ENCODE data around the gene FAM110D. TPM values are rescaled to one million over a fixed set of nuclear protein-coding genes. Genes with fewer than 3 reads are reported as not detected.

FAM110D gene
- polyA plus RNA-seq, 5 donors = 1.2 to 2.0 (median 1.6) TPM

- DNase-seq = peak; percentile 45 to 58
Observed at GRCh38 chr1:26161415-26162219, 2.7 kb downstream of the FAM110D start.

DNA sequence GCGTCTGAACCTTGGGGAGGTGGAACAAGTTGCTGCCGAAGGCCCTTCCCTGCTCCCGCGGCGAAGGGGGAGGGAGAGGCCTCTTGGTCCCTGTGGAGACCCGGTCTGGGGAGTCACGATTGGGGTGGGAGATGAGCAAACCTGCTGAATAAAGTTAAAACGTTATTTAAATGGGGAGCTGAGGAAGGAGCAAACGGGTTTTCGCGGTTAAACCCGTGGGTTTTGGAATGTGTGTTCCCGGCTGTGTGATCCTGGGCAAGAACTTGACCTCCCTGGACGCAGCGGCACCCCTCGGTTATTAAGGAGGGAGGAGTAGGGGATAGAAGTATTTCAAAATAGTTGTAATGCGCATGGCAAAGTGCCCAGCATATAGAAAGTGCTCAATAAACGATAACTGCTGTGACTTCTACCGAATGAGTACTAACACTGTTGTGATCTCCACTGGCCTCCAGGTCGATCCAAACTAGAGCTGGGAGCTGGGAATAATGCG, 3.4 kb downstream of the FAM110D start:
- no peak for DNase-seq

DNA sequence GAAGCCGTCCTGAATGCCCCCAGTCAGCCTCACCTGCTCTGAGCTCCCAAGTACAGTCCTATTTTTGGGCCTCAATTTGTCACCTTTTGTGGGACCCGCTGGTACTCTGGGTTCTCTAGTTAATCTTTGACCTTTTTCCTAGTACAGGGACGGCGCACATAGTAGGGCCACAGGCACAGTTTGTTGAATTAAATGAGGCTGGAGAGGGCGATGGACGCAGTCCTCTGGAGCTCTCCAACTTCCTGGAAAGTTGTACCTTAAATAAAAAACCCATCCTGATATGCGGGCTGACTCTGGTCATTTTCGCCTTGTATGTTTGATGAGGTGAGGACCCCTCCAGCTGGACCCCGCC, 4.8 kb downstream of the FAM110D start:
- no peak for DNase-seq

DNA sequence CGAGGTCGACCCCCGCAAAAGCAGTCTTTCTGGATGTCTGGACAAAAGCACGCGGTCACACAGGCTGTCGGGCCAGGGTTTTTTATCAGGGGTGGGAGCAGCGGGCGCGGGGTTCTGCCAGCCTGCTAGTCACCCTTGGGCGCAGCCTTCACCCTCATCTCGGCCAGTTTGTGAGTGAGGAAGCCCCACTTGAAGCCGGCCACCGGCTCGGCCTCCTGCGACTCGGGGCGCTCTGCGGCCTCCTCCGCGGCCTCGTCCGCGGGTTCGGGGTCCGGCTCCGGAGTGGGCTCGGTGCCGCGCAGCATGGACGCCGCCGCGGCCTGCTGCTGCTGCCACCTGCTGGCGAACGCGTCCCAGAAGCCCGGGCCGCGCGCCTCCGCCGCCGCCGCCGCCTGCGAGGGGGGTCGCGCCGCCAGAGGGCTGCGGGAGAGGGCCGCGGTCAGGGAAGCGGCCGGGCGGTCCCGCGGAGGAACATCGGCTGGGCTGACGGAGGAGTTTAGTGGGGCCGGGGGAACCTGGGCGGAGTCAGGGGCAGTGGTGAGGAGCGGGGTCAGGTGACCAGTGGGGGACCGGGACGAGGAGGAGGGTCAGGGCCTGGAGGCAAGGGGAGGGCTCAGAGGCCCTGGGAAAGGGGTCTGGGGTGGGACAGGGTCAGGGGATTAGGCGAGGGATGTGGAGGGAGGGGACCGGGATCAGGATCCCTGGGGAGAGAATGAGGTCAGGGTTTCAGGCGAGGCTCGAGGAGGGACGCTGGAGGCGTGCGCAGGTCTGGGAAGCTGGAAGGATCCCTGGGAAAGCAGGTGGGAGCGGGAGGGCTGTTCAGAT, 5.4 kb downstream of the FAM110D start:
- DNase-seq = peak in 1 of 2 donors; percentile 42

- DNase-seq = no peak
Observed at GRCh38 chr1:26164861-26165842, 6.3 kb downstream of the FAM110D start.

GRCh38 chr1:26166719-26167281, 7.9 kb downstream of the FAM110D start:
- DNase-seq = no peak

- DNase-seq = no peak
Observed at GRCh38 chr1:26168410-26169197, 9.7 kb downstream of the FAM110D start, which contains the start of gene C1orf232. TSS of gene C1orf232 (minus strand) at chr1:26168963. CDS start at chr1:26168499, 464 bp downstream.

GRCh38 chr1:26169198-26169554, 10.3 kb downstream of the FAM110D start:
- no peak for DNase-seq

DNA sequence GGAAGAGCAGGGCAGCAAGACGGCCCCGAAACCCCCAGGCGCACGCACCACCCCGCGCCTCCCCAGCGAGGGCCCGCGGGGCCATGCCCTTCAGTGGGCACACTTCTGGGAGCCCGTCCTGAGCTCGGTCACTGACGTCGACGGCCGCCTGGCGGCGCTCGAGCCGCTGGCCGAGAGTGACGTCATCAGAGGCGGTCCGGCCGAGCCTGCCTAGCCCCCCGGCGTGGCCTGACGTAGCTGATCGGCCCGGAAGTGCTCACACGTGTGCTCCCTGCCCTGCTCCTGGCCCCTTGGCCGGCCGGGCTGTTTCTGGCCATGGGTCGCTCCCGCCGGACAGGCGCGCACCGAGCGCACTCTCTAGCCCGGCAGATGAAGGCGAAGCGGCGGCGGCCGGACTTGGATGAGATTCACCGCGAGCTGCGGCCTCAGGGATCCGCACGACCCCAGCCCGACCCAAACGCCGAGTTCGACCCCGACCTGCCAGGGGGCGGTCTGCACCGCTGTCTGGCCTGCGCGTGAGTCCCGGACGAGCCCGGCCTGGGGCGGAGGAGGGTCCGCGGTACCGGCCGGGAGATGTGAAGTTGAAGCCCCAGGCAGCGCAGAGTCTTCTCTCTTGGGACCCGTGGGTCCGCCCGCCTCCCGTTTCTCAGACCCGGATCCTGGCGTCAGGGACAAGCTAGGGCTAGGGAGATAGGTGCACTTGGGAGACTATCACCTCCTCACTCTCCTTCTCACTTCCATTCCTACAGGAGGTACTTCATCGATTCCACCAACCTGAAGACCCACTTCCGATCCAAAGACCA, 11.0 kb downstream of the FAM110D start, which contains the start of gene ZNF593:
TSS of gene ZNF593 (plus strand) at position 240 of the 803 bp plus-strand sequence. CDS start at position 316, 76 bp downstream.
- peak; percentile 85 to 89 for DNase-seq

DNA sequence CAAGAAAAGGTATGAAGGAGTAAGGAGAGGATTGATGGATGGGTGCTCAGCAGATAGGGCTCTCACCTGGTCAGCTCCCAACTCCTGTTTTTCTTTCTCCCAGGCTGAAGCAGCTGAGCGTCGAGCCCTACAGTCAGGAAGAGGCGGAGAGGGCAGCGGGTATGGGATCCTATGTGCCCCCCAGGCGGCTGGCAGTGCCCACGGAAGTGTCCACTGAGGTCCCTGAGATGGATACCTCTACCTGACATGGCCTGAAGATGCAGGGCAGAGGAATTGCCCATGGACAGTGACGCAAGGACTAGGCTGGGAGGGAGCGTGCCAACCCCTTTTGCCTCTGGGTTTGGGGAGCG, 11.6 kb downstream of the FAM110D start:
- DNase-seq = no peak

DNA sequence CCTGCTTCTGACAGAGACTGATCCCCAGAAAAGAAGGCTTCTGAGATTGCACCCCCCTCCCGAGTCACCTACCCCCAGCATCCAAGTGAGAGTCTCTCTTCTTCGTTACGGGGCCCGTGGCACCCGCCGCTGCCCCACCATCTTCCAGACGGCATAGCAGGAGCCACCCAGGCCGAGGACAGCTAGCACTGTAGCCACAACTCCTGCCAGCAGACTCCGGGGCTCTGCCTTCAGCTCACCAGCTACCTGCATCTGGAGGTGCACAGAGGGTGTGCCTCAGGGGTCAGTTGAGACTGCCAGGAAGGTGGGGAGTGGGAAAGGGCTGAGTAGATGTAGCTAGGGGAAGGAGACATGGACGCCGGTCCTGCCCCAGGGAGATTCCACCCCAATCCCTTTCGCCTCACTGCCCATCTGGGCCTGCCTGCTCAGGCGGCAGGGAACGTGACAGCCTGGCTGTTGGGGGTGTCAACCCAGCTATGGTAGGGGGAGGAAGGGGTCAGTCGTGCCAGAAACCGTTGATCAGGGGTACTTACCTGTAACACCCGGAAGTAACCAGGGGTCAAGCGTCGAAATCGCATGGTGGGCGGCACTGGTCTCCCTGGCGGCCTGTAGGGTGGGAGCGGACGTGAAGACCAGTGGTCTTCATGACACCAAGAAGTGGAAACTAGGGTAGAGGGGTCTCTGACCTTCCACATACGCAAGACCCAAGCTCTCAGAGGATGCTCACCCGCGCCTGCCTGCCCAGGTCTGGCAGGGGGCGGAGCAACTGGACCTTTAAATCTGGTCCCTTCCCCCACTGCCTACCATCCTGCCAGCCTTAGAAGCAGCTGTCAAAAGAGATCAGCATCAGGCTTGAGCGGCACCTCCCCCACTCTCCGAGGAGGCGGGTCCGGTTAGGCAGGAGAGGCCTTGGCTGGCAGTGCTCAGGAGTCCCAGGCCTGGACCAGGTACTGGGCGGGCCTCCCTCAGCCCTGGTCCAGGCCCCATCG, 12.5 kb downstream of the FAM110D start, which contains the start of gene ZNF593OS:
TSS of gene ZNF593OS (minus strand) at position 749 of the 989 bp plus-strand sequence. CDS start at position 578, 171 bp downstream.
- DNase-seq = no peak

- DNase-seq = no peak
Observed at GRCh38 chr1:26175346-26175745, 16.5 kb downstream of the FAM110D start.

DNA sequence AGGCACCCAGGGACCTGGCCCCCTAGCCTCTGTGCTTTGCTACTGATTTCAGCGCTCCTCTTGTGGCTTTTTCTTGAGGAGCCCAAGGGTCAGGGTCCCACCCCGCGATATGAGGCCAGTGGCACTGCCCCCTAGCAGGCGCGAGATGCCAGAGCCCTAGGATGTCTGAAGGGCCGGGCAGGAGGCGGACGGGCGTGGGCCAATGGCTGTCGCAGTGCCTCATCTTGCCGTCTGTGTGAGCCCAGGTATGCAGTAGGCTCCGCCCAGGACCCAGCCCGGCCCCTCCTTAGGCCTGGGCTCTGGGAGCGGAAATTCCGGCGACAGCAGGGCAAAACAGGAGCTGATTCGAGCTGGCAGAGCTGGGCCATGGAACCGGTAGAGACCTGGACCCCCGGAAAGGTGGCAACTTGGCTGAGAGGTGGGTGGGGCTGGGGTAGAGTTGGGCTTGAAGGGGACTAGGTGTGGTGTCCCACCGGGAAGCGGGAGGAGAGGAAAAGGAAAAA, 18.4 kb downstream of the FAM110D start, which contains the start of gene CNKSR1:
TSS of gene CNKSR1 (plus strand) at position 310 of the 503 bp plus-strand sequence. CDS start at position 367, 57 bp downstream.
- peak; percentile 55 to 56 for DNase-seq

GRCh38 chr1:26180010-26180506, 21.2 kb downstream of the FAM110D start:
- DNase-seq = no peak

DNA sequence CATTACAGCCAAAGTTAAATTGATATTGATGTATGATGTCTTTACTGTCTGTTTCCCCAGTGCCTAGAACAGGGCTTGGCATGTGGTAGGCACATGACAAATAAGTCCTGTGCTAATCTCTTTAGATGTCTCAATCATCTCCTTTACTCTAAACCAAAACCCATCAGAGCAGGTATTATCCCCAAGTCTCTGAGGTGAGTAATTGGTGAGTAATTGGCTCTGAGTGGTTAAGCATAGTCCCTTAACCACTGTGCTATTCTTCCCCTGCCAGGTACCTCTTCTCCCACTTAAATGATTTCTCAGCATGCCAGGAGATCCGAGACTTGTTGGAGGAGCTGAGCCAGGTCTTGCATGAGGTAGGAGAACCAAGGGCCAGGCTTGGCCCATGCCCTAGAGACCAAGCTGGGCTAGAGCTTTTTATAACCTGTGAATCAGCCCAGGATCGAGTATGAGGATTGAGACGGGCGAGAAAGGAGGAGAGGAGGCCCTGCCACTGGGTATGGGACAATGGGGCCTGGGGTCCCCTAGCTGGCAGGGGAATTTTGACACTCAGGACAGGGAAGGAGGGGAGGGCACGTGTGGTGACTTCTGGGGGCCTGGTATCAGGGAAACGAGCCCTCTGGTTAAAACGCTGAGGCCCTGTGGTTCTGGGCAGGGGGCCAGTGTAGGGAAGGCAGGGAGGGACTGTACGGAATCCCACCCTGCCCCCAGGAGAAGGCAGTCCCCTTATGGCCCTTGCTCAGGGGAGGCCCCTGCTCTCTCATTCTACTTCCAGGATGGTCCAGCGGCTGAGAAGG, 22.9 kb downstream of the FAM110D start:
- no peak for DNase-seq

GRCh38 chr1:26182383-26182696, 23.5 kb downstream of the FAM110D start:
- no peak for DNase-seq

DNA sequence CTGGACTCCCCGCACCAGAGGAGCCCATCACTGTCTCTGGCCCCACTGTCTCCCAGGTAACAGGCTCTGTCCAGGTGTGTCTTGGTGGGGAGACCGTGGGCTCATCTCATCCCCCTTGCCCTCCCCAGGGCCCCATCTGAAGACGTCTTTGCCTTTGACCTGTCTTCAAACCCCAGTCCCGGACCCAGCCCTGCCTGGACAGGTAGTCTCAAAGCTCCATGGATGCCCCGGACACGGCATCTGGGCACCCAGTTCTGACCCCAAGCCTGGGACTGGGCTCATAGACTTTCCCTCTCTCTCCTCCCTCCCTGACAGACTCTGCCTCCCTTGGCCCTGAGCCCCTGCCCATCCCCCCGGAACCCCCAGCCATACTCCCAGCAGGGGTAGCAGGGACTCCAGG, 25.2 kb downstream of the FAM110D start:
- DNase-seq = no peak

All from right lung (tissue), 5 donors.